Measurements from ENCODE around the gene CPT1B. TPM values are rescaled to one million over a fixed set of nuclear protein-coding genes. Genes with fewer than 3 reads are reported as not detected.
"Not testable (repeated sequence)": the region's sequence is repeated elsewhere in the genome, so short reads cannot be mapped to it uniquely, and the experiment has no call there.

CPT1B gene
- total and polyA plus RNA-seq, 10 of the 15 experiments (the other 5 are each of a cell fraction or from before 2014, with no cell fraction given) = 3.5 to 54.0 (median 21.7) TPM

DNA sequence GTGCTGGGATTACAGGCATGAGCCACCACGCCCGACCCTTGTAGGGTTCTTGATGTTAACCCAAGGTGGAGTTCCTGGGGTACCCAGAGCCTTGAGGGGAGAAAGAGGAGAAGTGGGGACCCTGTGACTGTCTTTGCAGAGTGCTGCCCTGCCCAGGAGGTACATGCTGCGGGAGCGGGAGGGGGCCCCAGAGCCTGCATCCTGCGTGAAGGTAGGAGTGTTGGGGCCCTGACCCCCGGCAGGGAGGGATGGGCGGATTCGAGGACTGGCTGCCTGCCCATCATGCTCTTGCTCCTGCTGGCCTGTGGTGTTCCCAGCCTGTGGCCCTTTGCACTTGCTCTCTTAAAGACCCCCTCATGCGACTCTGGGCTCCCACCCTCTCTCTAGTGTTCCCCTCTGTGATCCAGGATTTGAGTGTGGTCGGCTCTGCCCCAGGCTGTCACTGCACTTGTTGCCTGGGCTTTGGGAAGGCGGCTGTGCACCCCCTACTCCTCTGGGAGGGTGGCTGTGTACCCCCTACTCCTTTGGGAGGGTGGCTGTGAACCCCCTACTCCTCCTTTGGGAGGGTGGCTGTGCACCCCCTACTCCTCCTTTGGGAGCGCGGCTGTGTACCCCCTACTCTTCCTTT is 57.3 kb downstream of the CPT1B start (continued):
- no peak for TF ChIP-seq MEF2B (IDR thresholded peaks at IDR 0.05; ENCODE audit: partially characterized antibody, poor library complexity, severe bottlenecking)

DNA sequence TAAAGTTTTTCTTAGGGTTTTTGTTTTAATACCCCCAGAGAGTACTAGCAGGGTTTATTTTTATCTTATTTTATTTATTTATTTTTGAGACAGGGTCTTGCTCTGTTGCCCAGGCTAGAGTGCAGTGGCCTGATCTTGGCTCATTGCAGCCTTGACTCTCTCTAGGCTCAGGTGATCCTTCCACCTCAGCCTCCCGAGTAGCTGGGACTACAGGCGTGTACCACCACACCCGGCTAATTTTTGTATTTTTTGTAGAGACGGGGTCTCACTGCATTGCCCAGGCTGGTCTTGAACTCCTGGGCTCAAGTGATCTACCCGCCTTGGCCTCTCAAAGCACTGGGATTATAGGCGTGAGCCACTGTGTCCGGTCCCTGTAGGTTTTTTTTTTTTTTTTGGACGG is 58.0 kb downstream of the CPT1B start:
- SMC1A ChIA-PET (ENCODE audit: uncharacterized antibody, unreplicated experiment); DNase-seq (ENCODE audit: low read depth, low spot score); H3K9ac ChIP-seq (ENCODE audit: control insufficient read depth, insufficient read depth, low read length); H3K4me2 ChIP-seq (ENCODE audit: control insufficient read depth, insufficient read depth); H3K9me3 ChIP-seq (replicated peaks; ENCODE audit: control insufficient read depth, insufficient read depth, low read length); H2AFZ ChIP-seq (ENCODE audit: control insufficient read depth, low read depth, low read length); POLR2A ChIA-PET; CTCF ChIA-PET; BruUV-seq (replicated peaks); H3K4me1 ChIP-seq (ENCODE audit: control insufficient read depth, insufficient read depth, low read length); H3K4me3 ChIP-seq; in situ Hi-C loops (cut with MboI); H4K20me1 ChIP-seq (ENCODE audit: control insufficient read depth, insufficient read depth); intact Hi-C loops (cut with micrococcal nuclease; ENCODE audit: unreplicated experiment); RAD21 ChIA-PET (ENCODE audit: unreplicated experiment); FAIRE-seq; H3K27ac ChIP-seq (ENCODE audit: control insufficient read depth, insufficient read depth); H3K27me3 ChIP-seq (replicated peaks in 1 of 2; ENCODE audit: control insufficient read depth in 2 of 2, insufficient read depth in 2 of 2, low read length in 1 of 2); ATAC-seq: not testable (repeated sequence)
- WGBS (ENCODE audit: insufficient coverage, insufficient replicate concordance, low lambda C conversion rate, missing lambda C conversion rate) = 93% methylated on average over 8 of the region's 8 CpGs
- Histone ChIP-seq H3K79me2 (ENCODE audit: control insufficient read depth, insufficient read depth, low read length) (peaks cover 16% of the 10 kb centered on the region), H3K36me3 (ENCODE audit: control insufficient read depth in 2 of 2, insufficient read depth in 2 of 2, low read length in 1 of 2) (peaks cover 5 to 53% of the 10 kb centered on the region in 2 experiments; a peak in 3 of 4 replicates)

DNA sequence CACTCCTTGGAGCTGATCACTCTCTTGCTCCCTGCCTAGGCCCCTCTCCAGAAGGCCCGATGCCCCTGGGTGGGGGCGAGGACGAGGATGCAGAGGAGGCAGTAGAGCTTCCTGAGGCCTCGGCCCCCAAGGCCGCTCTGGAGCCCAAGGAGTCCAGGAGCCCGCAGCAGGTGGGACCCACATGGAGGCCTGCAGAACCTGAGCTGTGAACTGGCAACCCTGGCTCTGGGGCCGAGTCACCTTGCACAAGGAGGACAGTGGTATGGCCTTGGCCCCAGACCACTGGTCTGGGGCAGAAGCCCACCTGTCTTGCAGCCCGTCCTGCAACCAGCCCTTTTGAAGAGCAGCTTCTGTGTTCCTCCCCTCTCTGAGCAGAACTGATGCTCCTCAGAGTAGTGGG is 59.1 kb downstream of the CPT1B start:
- FAIRE-seq = no peak
- no peaks in the 10 kb centered on the region for H4K20me1 ChIP-seq (ENCODE audit: control insufficient read depth, insufficient read depth)
- no peaks in the 10 kb centered on the region for H3K27me3 ChIP-seq (replicated peaks in 1 of 2; ENCODE audit: control insufficient read depth in 2 of 2, insufficient read depth in 2 of 2, low read length in 1 of 2)
- peaks cover 13% of the 10 kb centered on the region for H3K79me2 ChIP-seq (ENCODE audit: control insufficient read depth, insufficient read depth, low read length)
- no peak overlapping the region for H2AFZ ChIP-seq (ENCODE audit: control insufficient read depth, low read depth, low read length)
- DNase-seq (ENCODE audit: low read depth, low spot score) = no peak
- CTCF ChIA-PET = interaction anchor here (0.6 kb wide), 1 partner anchor 100 kb away, joined by 3 read pairs; no protein-coding TSS in a partner anchor
- H3K4me1 ChIP-seq (ENCODE audit: control insufficient read depth, insufficient read depth, low read length) = no peaks in the 10 kb centered on the region; the same call in 1 of the 2 replicates
- RAD21 ChIA-PET (ENCODE audit: unreplicated experiment) = no interaction called here
- peaks cover 10 to 50% of the 10 kb centered on the region in 2 experiments; a peak in 3 of 4 replicates for H3K36me3 ChIP-seq (ENCODE audit: control insufficient read depth in 2 of 2, insufficient read depth in 2 of 2, low read length in 1 of 2)
- in situ Hi-C loops (cut with MboI) (no loop called here), intact Hi-C loops (cut with micrococcal nuclease; ENCODE audit: unreplicated experiment) (no loop called here)
- no peaks in the 10 kb centered on the region for H3K9me3 ChIP-seq (replicated peaks; ENCODE audit: control insufficient read depth, insufficient read depth, low read length)
- BruUV-seq (replicated peaks) = no TSS peak
- H3K4me3 ChIP-seq = no peak overlapping the region
- H3K27ac ChIP-seq (ENCODE audit: control insufficient read depth, insufficient read depth) = no peak overlapping the region
- SMC1A ChIA-PET (ENCODE audit: uncharacterized antibody, unreplicated experiment) = no interaction called here
- no peak overlapping the region for H3K9ac ChIP-seq (ENCODE audit: control insufficient read depth, insufficient read depth, low read length)
- no peak overlapping the region for H3K4me2 ChIP-seq (ENCODE audit: control insufficient read depth, insufficient read depth)
- POLR2A ChIA-PET = interaction anchor here (1.2 kb wide), 1 partner anchor 47 kb away, joined by 3 read pairs; no protein-coding TSS in a partner anchor
- 88% methylated on average over 8 of the region's 8 CpGs for WGBS (ENCODE audit: insufficient coverage, insufficient replicate concordance, low lambda C conversion rate, missing lambda C conversion rate)
- no peak for ATAC-seq
- no peak for TF ChIP-seq MXI1 (IDR thresholded peaks at IDR 0.05; ENCODE audit: low read depth, low read length)
- TF ChIP-seq MEF2A (IDR thresholded peaks at IDR 0.05; ENCODE audit: insufficient read depth, low read depth, low read length) = no peak
- TF ChIP-seq, protein P1, sequence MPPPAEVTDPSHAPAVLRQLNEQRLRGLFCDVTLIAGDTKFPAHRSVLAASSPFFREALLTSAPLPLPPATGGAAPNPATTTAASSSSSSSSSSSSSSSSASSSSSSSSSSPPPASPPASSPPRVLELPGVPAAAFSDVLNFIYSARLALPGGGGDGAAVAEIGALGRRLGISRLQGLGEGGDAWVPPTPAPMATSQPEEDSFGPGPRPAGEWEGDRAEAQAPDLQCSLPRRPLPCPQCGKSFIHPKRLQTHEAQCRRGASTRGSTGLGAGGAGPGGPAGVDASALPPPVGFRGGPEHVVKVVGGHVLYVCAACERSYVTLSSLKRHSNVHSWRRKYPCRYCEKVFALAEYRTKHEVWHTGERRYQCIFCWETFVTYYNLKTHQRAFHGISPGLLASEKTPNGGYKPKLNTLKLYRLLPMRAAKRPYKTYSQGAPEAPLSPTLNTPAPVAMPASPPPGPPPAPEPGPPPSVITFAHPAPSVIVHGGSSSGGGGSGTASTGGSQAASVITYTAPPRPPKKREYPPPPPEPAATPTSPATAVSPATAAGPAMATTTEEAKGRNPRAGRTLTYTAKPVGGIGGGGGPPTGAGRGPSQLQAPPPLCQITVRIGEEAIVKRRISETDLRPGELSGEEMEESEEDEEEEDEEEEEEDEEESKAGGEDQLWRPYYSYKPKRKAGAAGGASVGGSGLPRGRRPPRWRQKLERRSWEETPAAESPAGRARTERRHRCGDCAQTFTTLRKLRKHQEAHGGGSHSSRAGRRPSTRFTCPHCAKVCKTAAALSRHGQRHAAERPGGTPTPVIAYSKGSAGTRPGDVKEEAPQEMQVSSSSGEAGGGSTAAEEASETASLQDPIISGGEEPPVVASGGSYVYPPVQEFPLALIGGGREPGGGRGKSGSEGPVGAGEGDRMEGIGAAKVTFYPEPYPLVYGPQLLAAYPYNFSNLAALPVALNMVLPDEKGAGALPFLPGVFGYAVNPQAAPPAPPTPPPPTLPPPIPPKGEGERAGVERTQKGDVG (CRISPR knock-in tag; IDR thresholded peaks at IDR 0.05) = no peak
- TF ChIP-seq TCF7 (IDR thresholded peaks at IDR 0.05; ENCODE audit: borderline replicate concordance) = no peak
- TF ChIP-seq SMC3 (IDR thresholded peaks at IDR 0.05; ENCODE audit: borderline replicate concordance, low read length) = no peak
- TF ChIP-seq, protein P2, sequence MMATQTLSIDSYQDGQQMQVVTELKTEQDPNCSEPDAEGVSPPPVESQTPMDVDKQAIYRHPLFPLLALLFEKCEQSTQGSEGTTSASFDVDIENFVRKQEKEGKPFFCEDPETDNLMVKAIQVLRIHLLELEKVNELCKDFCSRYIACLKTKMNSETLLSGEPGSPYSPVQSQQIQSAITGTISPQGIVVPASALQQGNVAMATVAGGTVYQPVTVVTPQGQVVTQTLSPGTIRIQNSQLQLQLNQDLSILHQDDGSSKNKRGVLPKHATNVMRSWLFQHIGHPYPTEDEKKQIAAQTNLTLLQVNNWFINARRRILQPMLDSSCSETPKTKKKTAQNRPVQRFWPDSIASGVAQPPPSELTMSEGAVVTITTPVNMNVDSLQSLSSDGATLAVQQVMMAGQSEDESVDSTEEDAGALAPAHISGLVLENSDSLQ (IDR thresholded peaks at IDR 0.05) = no peak
- TF ChIP-seq ZBED1 (IDR thresholded peaks at IDR 0.05; ENCODE audit: borderline replicate concordance) = no peak
- TF ChIP-seq CBX5 (IDR thresholded peaks at IDR 0.05; ENCODE audit: low read depth) = no peak
- TF ChIP-seq SREBF1 (IDR thresholded peaks at IDR 0.05; ENCODE audit: low read length) = no peak
- TF ChIP-seq CHD4 (IDR thresholded peaks at IDR 0.05) = no peak
